Forelimb muscle (tissue), 1 donor: ENCODE results near the gene KLF6. TPM values are rescaled to one million over a fixed set of nuclear protein-coding genes. Genes with fewer than 3 reads are reported as not detected.

ENCODE experiments used
- DNase-seq: peaks from one replicate; pipeline ENCODE4 v3.0.0-alpha.2; 2013; ENCODE audit warnings: low read depth
- polyA plus RNA-seq: library from polyadenylated mRNA; unstranded; fragments of 120-200 nt; gene quantifications from one replicate; pipeline ENCODE4 v1.2.1, GENCODE V29; 2013; ENCODE audit not compliant: insufficient read length

KLF6 gene
- polyA plus RNA-seq, 1 donor = 78.7 TPM

DNA sequence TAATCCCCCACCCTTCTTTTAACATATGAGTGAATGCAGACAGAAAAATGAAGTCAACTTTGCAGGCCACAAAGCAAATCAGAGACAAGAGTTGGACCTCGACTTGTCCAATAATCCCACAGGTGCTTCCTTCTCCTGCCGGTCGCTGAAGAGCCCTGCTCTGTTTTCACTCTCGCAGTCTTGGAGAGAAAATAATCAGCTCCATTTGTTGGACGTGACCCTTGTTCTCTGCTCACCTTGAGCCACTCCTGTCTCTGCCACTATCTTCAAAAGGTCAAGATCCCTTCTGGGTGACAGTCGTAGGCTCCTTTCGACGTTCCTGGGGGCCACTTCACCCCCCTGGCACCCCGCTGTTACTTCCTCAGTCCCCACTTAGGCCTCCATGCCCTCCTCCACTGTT lies 2.8 kb upstream of the KLF6 start:
- DNase-seq = no peak

DNA sequence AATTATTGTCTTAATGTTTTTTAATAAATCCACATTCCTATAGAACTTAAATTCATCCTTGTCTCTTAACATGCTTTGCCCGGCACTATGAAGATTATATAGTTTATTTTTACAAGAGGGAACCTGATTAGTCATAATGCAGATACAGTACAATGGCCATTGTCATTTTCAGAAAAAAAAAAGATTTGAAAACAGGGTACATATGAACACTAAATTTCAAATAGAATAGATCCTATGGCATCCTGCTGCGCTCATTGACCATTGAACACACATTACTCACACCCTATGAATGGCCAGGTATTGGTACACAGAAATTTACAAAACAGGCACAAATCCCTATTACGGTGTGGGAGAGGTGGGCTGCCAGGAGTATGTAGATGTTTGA lies 2.0 kb upstream of the KLF6 start:
- no peak for DNase-seq

DNA sequence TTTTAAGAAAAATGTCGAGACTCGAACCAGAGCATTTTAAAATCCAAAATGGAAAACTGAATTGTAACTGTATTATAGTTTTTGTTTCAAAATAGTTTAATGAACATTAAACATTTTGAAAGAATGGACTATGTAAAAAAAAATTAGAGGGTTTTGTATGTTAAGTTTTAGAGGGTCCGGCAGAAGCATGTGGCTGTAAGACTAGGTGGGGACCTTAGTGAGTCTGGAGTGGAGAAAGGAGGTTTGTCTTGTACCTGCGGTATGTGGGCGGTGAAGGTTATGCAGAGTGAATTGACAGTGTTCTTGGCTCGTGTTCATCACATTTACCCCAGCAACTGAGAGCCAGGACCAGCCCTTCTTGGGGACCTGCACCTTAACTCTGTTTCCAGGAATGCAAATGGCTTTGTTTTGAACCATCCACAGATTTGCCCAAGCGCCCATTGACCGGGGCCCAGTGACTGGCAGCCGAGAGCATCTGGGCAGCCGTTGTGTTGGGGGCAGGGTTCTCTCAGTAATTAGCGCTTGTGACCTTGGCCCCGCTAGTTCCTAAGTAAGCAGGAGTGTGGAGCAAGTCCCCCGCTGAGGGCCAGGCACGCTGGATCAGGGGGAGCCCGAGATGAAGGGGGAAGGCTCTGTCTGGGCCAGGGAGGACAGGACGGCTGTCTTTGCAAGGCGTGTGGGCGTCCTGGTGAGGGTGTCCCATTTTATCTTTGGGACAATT lies 1.4 kb upstream of the KLF6 start:
- no peak for DNase-seq

DNA sequence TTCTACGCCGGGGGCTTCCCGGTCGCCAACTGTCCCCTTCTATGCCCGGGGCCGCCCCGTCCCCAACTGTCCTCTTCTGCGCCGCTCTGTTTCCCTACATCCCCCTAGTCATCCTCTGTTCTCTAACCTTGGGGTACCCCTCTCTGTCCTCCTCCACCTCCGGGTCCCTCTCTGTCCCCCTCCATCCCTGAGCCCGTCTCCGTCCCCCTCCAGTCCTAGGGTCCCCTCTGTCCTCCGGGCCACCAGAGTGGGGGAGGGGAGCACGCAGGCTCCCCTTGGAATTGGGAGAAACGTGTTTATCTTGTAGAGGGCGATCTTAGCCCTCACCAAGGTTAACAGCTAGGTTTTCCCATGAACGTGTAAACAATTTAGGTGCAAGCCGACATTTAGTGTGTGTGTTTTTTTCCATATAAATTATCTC lies 852 bp upstream of the KLF6 start:
- DNase-seq = no peak

DNA sequence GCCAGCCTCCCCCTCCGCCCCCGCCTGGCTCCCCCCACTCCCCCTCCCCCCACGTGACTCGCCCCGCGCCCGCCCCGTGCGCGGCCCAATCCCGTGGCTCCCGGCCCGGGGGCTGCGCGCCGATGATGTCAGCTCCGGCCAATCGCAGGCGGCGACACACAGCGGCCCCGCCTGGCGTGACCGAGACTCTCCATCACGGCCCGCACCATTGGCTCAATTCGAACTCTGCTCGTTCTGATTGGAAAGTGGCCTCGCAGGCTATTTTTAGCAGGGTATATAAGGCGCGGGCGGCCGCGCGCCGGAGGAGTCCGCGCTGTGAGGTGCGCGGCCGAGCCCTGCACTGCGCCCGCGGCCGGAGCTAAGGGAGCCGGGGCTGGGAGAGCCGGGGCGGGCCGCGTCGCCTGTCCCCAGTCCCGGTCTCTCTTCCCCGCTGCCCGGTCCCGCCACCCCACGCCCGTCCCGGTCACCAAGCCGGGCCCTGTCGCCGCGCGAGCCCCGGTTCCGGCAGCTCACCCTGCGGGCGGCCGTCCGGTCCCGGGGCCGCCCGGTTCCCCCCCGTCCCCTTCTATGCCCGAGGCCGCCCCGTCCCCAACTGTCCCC lies 342 bp upstream of the KLF6 start:
- peak; percentile 93 for DNase-seq

DNA sequence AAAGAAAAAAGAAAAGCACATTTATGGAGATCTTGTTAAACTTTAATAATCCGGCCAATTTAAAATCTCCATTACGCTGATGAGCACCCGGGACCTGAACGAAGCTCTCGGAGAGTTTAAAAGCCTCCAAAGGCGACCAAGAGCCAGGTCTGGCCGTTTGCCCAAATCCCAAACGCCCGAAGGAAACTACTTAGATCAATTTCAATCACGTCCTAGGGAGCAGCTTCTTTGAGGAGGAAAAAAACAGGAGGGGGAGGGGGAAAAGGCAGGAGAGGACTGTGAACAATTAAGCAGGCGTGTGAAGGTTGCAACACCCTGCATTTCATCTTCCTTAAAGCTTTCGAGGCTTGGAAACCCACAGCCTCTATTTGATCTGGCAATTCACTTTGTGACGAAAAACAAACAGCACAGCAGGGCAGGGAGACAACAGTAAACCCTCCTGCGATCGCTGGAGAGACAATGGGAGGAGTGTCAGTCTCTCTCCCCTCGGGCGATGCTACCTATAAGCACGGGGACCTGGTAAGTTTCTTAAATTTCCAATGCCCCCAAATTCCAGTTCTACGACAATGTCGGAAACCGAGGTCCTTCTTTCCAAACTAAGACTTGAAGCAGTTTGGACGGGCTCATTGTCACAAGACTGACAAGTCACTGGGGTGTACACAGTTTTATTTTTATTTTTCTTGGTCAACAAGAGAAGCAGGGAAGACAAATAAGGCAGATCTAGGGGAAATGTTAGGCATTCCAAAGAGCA lies 1.2 kb downstream of the KLF6 start:
- no peak for DNase-seq

DNA sequence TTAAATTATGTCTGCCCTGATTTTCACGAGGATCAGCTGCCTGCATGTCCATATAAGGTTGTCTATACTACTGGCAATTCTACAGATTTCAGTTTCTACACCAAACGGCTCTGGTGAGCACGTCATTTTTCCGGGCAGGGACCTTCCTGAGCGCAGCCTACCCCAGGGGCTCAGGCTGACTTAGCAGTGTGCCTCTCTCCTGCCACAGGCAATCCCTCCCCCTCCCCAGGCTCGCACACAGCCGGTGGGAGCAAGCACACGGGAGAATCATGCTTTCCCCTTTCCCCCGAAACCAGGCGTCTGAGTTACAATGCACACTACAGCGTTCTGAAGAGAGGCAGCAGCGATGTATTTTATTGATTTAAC lies 1.7 kb downstream of the KLF6 start:
- DNase-seq = no peak

DNA sequence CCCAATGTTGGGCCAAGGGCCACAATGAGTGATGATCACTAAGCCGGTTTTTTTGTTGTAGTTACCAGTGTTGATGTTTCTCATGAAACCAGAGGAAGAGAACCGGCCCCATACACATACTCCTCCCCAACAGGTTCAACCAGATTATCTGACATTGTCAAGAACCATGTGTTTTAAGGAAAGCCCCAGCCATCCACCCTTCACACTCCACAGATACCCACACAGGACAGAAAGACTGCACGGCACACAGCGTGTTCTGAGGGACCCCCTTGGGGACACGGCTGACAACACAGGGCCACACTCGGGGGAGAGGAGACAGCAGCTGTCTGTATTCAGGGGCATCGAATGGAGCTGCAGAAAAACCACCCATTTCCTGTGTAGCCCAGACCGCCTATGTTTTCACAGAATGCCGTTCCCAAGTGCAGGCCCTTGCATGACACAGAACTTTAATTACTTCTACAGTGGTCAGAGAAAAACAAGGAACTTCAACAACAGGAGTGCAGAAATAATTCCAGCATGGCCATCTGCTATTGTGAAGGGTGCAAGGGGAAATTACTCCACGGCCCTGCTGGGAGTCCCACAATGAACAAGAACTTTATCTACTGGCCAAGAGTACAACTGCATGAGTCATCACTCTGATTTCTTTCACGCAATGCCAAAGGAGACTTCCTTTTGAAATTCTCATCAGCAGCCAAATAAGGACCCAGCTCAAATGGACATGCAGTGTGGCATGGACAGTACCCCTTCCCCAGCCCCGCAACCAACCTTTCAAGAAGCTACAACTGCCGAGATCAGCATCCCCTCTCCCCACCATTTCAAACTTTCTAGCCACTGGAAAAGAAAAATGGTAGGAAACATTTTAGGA lies 2.3 kb downstream of the KLF6 start:
- DNase-seq = no peak

DNA sequence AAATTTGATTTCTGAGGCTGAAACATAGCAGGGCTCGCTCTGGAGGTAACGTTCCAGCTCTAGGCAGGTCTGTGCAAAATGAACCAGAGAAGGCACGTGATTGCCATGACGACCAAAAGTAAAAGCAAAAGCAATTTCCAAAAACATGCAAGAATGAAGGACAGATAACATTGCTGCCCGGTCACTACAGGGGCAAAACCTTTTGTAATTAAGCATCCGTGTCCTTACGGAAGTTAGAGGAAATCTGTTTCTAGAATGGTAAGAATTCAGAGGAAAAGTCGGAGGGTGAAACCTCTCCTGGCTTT lies 2.9 kb downstream of the KLF6 start:
- no peak for DNase-seq

DNA sequence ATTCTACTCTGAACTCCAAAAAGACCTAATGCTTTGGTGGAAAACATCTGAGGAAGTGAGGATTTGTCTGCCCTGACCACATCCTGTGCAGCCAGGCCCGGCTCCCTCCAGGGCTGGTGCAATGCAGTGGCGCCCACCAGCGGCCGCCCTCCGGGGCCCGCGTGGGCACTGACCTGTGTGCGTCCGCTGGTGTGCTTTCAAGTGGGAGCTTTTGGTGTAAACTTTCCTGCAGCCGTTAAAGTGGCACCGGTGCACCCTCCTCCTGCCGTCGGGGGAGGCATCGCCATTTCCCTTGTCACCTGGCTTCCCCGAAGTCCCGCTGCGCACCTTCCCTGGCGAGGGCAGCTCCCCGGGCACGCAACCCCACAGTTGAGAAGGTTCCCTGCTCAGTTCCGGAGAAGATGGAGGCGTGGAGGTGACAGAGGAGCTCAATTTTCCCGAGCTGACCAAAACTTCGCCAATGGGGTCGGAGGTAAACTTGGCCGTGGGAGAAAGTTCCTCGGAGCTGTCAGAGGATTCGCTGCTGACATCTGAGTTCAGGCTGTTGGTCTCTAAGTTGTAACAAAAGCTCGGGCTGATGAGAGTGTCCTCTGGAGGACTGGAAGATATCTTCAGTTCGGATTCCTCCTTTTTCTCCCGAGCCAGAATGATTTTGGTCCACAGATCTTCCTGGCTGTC lies 3.4 kb downstream of the KLF6 start:
- no peak for DNase-seq

DNA sequence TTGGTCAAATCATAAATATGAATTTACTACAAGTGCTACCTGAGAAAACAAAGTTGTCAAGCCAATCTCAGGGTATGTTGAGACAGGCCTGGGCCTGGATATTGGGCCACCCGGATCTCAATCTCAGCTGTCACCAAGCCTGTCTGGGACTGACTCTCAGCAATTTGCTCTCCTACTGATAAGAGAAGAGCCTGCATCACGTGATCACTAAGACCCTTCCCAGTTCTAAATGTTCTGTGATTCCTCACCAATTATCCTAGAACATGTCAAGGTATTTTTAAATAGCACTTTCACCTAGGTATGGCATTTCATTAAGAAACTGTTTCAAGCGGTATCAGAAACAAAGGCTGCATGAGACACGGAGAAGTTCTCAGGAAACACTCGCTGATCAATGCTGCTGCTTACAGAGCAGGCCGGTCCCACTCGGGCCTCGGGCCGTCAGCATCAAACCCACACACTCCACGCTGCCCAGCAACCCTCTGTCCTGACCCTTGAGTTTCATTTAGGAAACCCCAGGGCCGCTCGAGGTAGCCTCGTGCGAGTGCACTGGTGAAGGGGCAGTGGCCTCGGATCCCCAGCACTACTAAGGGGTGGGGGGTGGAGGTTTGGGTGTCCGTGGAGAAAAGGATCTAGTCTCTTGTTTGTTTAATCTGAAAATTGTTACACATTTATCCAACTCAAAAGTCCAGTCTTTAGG lies 4.1 kb downstream of the KLF6 start:
- DNase-seq = no peak

DNA sequence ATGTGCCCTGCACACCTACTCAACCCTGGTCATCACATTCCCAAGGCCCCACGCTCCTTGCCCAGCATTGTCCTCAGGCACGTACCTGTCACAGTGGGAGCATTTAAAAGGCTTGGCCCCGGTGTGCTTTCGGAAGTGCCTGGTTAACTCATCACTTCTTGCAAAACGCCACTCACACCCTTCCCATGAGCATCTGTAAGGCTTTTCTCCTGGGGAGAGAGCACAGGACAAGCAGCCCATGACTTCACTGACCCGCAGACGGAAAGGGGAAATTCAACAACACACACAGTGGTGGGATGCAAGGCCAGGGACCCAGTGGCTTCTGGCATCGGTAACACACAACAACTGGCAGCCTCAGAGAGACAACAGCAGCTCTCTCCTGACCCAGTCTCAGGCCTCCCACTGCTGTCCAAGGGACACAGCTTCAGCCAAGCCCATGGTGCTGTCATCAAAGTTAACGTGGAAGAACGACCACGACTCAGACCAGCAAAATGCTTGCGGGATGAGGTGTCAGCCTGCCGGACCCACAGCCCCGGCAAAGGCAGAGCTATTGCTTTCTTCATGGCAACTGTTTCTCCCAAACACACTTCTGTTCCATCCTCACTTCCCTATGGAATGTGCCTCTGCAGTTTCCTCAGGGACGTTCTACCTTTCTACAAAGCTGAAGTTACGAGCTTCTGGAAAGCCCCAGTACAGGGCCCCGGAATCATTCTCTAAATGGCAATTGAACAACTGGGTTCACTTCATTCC lies 4.8 kb downstream of the KLF6 start:
- no peak for DNase-seq

DNA sequence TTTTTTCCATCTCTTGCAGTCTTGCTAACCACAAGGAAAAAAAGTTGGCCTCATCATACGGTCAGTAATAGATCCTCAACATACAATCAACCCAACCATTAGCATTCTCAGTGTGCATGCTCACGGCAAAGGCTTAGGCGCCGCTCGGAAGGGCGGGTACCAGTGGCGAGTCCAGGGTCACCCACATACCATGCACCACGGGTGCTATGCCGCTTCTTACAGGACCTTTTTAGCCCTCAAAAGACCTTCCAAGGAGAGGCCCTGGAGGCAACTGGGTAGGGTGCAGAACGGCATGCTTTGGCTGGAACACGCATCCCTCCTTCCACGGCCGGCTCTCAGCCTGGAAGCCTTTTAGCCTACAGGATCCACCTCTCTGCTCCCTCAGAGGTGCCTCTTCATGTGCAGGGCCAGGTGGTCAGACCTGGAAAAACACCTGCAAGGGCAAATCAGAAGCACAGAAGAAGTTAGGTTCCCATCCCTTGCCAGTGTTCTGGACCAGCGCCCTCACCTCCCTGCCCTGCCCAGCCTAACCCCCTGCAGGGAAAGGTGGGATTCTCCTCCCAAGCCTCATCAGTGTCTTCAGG lies 5.8 kb downstream of the KLF6 start:
- no peak for DNase-seq

DNA sequence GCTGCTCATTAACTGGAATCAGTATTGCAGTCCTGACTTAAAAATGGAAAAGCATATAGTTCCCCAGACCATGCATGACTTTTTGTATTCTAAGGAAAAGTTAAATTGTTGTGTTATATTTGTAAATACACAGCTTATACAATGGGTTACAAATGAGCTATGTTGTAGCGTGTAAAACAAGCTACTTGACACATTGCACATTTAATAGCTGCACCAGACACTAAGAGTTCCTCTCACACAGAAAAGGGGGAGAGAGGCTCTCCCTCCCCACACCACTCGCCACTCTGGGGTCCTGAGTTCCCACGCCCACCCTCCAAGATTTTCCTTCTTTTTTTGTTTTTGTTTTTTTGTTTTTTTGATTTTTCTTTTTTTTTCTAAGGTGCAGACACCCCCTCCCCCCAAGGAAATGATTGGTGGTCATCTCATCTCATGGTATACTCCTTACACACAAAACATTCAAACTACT lies 6.3 kb downstream of the KLF6 start:
- DNase-seq = no peak

DNA sequence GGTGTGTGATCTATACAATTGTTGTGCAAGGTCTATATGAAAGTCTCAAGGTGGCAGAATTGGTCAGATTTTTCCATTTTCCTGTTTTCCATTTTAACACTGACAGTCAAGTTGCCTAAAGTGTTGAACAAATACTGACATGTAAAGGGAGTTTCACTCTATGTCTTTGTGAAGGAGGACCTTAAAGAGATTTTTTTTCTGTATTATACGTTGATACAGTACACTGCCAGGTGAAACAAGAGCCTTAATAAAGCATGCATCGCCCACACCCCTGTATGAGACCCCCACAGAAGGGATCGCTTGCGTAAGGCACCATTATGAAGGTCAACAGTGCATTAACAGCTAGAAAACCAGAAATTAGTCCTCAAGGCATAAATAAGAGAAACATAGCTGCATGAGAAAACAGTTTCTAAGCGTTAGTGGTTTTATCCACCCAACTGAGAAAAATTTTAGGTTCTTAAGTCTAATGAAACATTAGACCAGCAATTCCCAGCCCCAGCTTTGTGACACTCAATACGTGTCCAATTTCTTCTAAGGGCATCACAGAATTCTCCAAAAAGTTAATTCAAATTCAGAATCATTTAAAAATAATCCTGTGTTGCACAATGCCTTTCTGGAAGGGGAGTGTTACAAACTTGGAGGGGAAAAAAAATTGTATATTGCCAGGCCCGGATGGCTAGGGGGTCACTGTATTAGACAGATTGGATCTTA lies 6.9 kb downstream of the KLF6 start:
- no peak for DNase-seq

DNA sequence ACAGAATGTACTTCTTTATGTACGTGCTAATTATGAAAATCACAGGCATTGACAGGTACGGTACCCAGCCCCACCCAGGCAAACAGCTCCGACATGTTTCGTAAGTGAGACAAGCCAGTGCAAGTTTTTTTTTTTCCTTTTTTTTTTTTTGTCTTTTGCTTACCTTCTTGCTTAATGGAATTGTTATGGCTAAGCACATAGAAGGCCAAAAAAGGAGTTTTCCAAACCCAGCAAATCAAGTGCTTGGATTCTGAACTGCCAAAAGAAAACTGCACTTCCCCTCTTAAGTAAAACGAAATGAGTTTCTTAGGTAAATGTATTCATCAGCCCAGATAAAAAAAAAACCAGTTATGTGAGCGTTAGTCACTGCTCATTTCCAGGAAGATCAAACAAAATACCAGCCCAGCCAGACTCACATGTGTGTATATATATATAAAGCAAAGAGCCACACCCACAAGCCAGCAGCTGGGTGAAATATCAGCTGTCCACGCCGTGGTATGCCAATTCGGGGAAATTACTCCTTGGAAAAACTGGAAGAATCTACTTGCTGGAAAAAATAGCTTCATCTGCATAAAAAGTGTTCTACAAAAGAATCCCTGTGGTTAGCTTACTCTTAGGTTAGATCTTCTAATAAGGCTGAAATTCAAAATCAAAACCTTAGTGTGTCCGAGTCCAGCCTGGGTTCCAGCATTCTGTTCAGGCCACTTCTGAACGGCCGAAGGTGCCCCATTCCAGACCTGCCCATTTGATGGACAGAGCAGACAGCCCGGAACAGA lies 8.0 kb downstream of the KLF6 start:
- DNase-seq = no peak

DNA sequence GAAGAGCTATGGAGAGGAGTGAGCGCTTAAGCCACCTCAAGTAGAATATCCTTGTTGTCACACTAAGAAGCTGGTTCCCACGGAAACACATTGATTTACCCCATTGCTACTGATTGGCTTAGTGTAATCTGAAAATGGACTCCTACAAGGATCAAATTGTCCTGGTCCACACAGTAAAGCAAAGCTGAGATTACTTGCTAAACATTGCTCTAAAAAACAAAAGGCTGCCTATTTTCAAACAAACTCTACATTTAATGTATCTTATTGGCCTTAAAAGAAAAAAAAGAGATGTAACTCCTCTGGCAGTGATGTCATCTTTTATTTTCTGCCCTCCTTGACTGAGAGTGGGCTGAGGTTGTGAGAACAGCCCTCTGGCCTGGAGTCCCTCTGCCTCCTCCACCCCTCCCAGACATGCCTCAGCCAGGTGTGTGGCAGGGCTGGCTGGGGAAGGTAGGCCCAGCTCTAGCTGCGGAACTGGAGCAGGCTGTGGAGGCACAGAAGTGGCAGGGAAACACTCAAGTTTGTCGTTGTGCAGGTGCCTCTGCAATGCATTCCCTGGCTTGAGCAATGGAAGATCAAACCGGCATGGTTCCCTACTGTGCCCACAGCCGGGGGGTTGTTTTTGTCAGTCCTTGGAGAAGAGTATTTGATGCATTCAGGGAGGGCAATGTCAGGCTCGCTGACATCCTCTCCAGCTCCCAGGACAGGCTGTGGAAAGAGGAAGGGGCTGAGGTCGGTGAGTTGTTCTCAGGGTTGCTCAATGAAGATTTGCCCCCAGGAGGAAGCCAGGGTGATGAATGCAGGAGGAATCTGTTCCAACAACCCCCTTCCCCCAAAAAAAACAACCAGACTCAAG lies 9.1 kb downstream of the KLF6 start:
- no peak for DNase-seq
